IPS-15b (cell line): ENCODE measurements around the gene DCAF8L1.
"Not testable (repeated sequence)": the region's sequence is repeated elsewhere in the genome, so short reads cannot be mapped to it uniquely, and the experiment has no call there.

Experiments used
- H3K27me3 ChIP-seq: one replicate; pipeline ENCODE4 v1.6.1; 2013; ENCODE audit warnings: low read length; ENCODE audit not compliant: control insufficient read depth, insufficient read depth
- H3K36me3 ChIP-seq: one replicate; pipeline ENCODE4 v1.6.1; 2013; ENCODE audit warnings: low read length; ENCODE audit not compliant: control insufficient read depth, insufficient read depth
- H3K4me1 ChIP-seq: one replicate; pipeline ENCODE4 v1.6.1; 2013; ENCODE audit warnings: mild to moderate bottlenecking, low read length; ENCODE audit not compliant: control insufficient read depth, insufficient read depth
- H3K4me3 ChIP-seq: one replicate; pipeline ENCODE4 v1.5.1; 2013; ENCODE audit warnings: low read depth, low read length
- H3K9ac ChIP-seq: one replicate; pipeline ENCODE4 v1.6.1; 2013; ENCODE audit warnings: low read depth, mild to moderate bottlenecking, low read length
- H3K9me3 ChIP-seq: one replicate; pipeline ENCODE4 v1.6.1; 2013; ENCODE audit warnings: mild to moderate bottlenecking, low read length; ENCODE audit not compliant: control insufficient read depth, insufficient read depth

DCAF8L1 gene

GRCh38 chrX:27968878-27969277, 12.4 kb downstream of the DCAF8L1 start:
- no peaks in the 10 kb centered on the region for H3K4me1 ChIP-seq
- no peaks in the 10 kb centered on the region for H3K9me3 ChIP-seq
- H3K9ac ChIP-seq, result no peak overlapping the region
- no peak overlapping the region for H3K4me3 ChIP-seq
- H3K36me3 ChIP-seq, result no peaks in the 10 kb centered on the region
- H3K27me3 ChIP-seq, result no peaks in the 10 kb centered on the region

GRCh38 chrX:27968352-27968751, 12.9 kb downstream of the DCAF8L1 start:
- no peaks in the 10 kb centered on the region for H3K36me3 ChIP-seq
- no peaks in the 10 kb centered on the region for H3K27me3 ChIP-seq
- no peak overlapping the region for H3K4me3 ChIP-seq
- no peak overlapping the region for H3K9ac ChIP-seq
- H3K4me1 ChIP-seq, result no peaks in the 10 kb centered on the region
- no peaks in the 10 kb centered on the region for H3K9me3 ChIP-seq

DNA sequence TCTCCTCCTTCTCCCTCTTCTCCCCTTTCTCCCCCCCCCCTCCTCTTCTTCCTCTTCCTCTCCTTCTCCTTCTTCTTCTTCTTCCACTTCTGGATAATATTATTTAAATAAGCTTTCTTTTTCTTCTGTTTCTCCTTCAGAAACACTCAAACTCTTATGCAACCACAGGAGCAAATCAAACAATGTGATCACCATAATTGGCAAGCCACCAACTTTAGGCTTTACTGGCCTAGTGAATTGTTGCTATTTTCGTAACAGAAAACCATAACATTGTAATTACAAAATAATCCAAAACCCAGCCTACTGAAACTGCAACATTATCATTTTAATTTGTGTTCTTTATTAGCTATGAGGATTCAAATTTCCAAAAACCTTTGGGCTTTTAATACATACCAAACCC, 14.3 kb downstream of the DCAF8L1 start:
- no peaks in the 10 kb centered on the region for H3K9me3 ChIP-seq
- H3K4me3 ChIP-seq, result no peak overlapping the region
- no peaks in the 10 kb centered on the region for H3K4me1 ChIP-seq
- H3K27me3 ChIP-seq, result no peaks in the 10 kb centered on the region
- no peak overlapping the region for H3K9ac ChIP-seq
- no peaks in the 10 kb centered on the region for H3K36me3 ChIP-seq

DNA sequence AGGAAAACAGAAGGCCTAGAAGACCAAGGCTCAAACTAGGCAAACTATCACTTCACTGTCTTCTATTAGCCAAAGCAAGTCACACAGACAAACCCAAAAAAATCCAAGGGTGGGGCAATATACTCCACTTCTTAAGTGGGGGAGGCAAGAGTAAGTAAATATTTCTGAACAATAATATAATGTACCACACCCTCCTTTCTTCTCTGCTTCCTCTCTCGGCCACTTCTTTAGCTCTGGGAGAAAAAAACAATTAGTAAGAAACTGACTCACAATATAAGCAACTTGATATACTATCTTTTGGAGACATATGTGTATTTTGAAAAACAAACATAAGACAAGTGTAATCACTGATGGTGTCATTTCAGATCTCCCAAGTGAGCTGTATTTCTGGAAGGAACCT, 14.8 kb downstream of the DCAF8L1 start:
- no peaks in the 10 kb centered on the region for H3K27me3 ChIP-seq

DNA sequence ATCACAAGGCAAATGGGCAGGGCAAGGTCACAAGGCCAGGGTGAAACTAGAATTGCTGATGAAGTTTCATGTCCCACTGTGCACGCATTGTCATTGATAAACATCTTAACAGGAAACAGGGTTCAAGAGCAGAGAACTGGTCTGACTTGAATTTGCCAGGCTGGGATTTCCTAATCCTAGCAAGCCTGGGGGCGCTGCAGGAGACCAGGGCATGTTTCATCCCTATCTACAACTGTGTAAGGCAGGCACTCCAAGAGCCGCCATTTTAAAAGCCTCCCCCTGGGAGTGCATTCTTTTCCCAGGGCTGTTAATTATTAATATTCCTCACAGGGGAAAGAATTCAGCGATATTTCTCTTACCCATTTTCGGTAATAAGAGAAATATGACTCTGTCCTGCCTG, 15.9 kb downstream of the DCAF8L1 start:
- H3K9me3 ChIP-seq, H3K36me3 ChIP-seq, H3K4me1 ChIP-seq, H3K4me3 ChIP-seq, H3K9ac ChIP-seq, H3K27me3 ChIP-seq: not testable (repeated sequence)

More for the DNA sequence above, 14.8 kb downstream of the DCAF8L1 start:
- H3K4me3 ChIP-seq, result no peak overlapping the region
- no peak overlapping the region for H3K9ac ChIP-seq
- no peaks in the 10 kb centered on the region for H3K4me1 ChIP-seq
- H3K9me3 ChIP-seq, result no peaks in the 10 kb centered on the region
- no peaks in the 10 kb centered on the region for H3K36me3 ChIP-seq

DNA sequence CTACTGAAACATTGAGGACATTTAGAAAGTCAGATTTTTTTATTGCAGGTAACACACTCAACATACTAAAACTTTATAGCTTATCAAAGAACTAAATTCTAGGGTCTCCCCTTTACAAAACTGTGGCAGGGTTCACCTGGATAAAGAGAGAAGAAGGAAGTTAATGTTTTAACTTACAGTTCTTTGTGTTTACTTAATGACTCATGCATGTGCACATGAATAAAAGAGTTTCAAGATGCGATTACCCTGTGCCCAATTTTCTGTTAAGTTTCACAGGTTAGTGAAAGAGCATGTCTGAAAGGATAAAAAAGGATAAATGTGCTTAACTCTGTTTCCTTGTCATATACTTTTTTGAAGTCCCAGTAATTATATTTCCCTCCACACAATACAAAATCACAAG, 16.8 kb downstream of the DCAF8L1 start:
- Histone ChIP-seq H3K9me3 (no peaks in the 10 kb centered on the region), H3K9ac (no peak overlapping the region), H3K27me3 (no peaks in the 10 kb centered on the region), H3K4me3 (no peak overlapping the region), H3K4me1 (no peaks in the 10 kb centered on the region), H3K36me3 (no peaks in the 10 kb centered on the region)

GRCh38 chrX:27960410-27960809, 20.8 kb downstream of the DCAF8L1 start:
- not testable (repeated sequence) for H3K27me3 ChIP-seq, H3K4me3 ChIP-seq, H3K9me3 ChIP-seq, H3K4me1 ChIP-seq, H3K36me3 ChIP-seq, H3K9ac ChIP-seq

DNA sequence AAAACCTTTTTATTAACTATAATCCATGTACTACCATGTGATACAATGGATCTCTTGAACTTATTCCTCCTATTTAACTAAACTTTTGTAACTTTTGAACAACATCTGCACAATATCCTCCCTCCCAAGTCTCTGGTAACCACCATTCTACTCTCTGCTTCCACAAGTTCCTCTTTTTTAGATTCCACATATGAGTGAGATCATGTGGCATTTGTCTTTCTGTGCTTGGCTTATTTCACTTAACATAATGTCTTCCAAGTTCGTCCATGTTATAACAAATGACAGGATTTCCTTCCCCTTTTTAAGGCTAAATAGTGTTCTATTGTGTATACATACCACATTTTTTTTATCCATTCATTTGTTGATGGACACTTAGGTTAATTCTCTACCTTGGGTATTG, 28.1 kb downstream of the DCAF8L1 start:
- H3K36me3 ChIP-seq, result no peaks in the 10 kb centered on the region
- no peaks in the 10 kb centered on the region for H3K4me1 ChIP-seq

GRCh38 chrX:27933361-27933760, 47.9 kb downstream of the DCAF8L1 start:
- no peak overlapping the region for H3K4me3 ChIP-seq
- no peaks in the 10 kb centered on the region for H3K9me3 ChIP-seq
- no peaks in the 10 kb centered on the region for H3K36me3 ChIP-seq
- H3K27me3 ChIP-seq, result no peaks in the 10 kb centered on the region
- H3K9ac ChIP-seq, result no peak overlapping the region
- H3K4me1 ChIP-seq, result no peaks in the 10 kb centered on the region

More for the DNA sequence above, 28.1 kb downstream of the DCAF8L1 start:
- H3K9ac ChIP-seq, result no peak overlapping the region
- no peaks in the 10 kb centered on the region for H3K27me3 ChIP-seq
- no peak overlapping the region for H3K4me3 ChIP-seq
- H3K9me3 ChIP-seq, result no peaks in the 10 kb centered on the region
